Mucosa of stomach (tissue), 1 donor: ENCODE data around the gene RHBDF2.

Experiments used
- H3K27me3 ChIP-seq: one replicate; pipeline ENCODE4 v1.7.0; 2013; ENCODE audit warnings: mild to moderate bottlenecking, low read length; ENCODE audit not compliant: control insufficient read depth, insufficient read depth
- H3K36me3 ChIP-seq: one replicate; pipeline ENCODE4 v1.7.0; 2013; ENCODE audit warnings: low read length; ENCODE audit not compliant: control insufficient read depth, insufficient read depth
- H3K4me1 ChIP-seq: one replicate; pipeline ENCODE4 v1.7.0; 2013; ENCODE audit warnings: mild to moderate bottlenecking, low read length; ENCODE audit not compliant: control insufficient read depth, insufficient read depth
- H3K4me3 ChIP-seq: one replicate; pipeline ENCODE4 v1.7.0; 2013; ENCODE audit warnings: low read length
- H3K9ac ChIP-seq: one replicate; pipeline ENCODE4 v1.7.0; 2013; ENCODE audit warnings: mild to moderate bottlenecking, low read length, moderate library complexity
- H3K9me3 ChIP-seq: one replicate; pipeline ENCODE4 v1.7.0; 2013; ENCODE audit warnings: mild to moderate bottlenecking, low read length, moderate library complexity; ENCODE audit not compliant: control insufficient read depth
- donor health status: Pancreatic carcinoma.

The RHBDF2 gene

GRCh38 chr17:76492123-76492988 lies 8.9 kb downstream of the RHBDF2 start:
- no peak overlapping the region for H3K4me3 ChIP-seq
- H3K36me3 ChIP-seq, result no peaks in the 10 kb centered on the region
- H3K9me3 ChIP-seq, result no peaks in the 10 kb centered on the region
- no peaks in the 10 kb centered on the region for H3K27me3 ChIP-seq
- peaks cover 42% of the 10 kb centered on the region for H3K4me1 ChIP-seq
- peak overlapping the region; percentile 54 for H3K9ac ChIP-seq

GRCh38 chr17:76491271-76492122 lies 9.7 kb downstream of the RHBDF2 start:
- Histone ChIP-seq H3K4me3 (no peak overlapping the region), H3K36me3 (no peaks in the 10 kb centered on the region), H3K9me3 (no peaks in the 10 kb centered on the region), H3K4me1 (peaks cover 42% of the 10 kb centered on the region), H3K9ac (peak overlapping the region; percentile 54), H3K27me3 (no peaks in the 10 kb centered on the region)

GRCh38 chr17:76490112-76490710 lies 11.0 kb downstream of the RHBDF2 start:
- Histone ChIP-seq H3K4me1 (peaks cover 42% of the 10 kb centered on the region), H3K36me3 (no peaks in the 10 kb centered on the region), H3K27me3 (no peaks in the 10 kb centered on the region), H3K9me3 (no peaks in the 10 kb centered on the region), H3K4me3 (no peak overlapping the region), H3K9ac (no peak overlapping the region)

- Histone ChIP-seq H3K36me3 (no peaks in the 10 kb centered on the region), H3K9me3 (no peaks in the 10 kb centered on the region), H3K4me3 (no peak overlapping the region), H3K4me1 (peaks cover 26% of the 10 kb centered on the region), H3K27me3 (no peaks in the 10 kb centered on the region), H3K9ac (no peak overlapping the region)
Measured at GRCh38 chr17:76487451-76488192, 13.6 kb downstream of the RHBDF2 start.

- H3K4me3 ChIP-seq, result no peak overlapping the region
- no peaks in the 10 kb centered on the region for H3K36me3 ChIP-seq
- H3K27me3 ChIP-seq, result no peaks in the 10 kb centered on the region
- H3K4me1 ChIP-seq, result peaks cover 6% of the 10 kb centered on the region
- no peak overlapping the region for H3K9ac ChIP-seq
- no peaks in the 10 kb centered on the region for H3K9me3 ChIP-seq
Measured at GRCh38 chr17:76485569-76485968, 15.7 kb downstream of the RHBDF2 start.

- Histone ChIP-seq H3K9me3 (no peaks in the 10 kb centered on the region), H3K4me1 (no peaks in the 10 kb centered on the region), H3K27me3 (no peaks in the 10 kb centered on the region), H3K9ac (no peak overlapping the region), H3K36me3 (no peaks in the 10 kb centered on the region), H3K4me3 (no peak overlapping the region)
Measured at GRCh38 chr17:76484228-76484725, 16.9 kb downstream of the RHBDF2 start.

GRCh38 chr17:76481071-76481655 lies 20.1 kb downstream of the RHBDF2 start:
- Histone ChIP-seq H3K4me1 (no peaks in the 10 kb centered on the region), H3K9me3 (no peaks in the 10 kb centered on the region), H3K36me3 (no peaks in the 10 kb centered on the region), H3K9ac (no peak overlapping the region), H3K27me3 (no peaks in the 10 kb centered on the region), H3K4me3 (no peak overlapping the region)

GRCh38 chr17:76480632-76481031 lies 20.6 kb downstream of the RHBDF2 start:
- H3K9ac ChIP-seq, result no peak overlapping the region
- H3K36me3 ChIP-seq, result no peaks in the 10 kb centered on the region

GRCh38 chr17:76479515-76480060 lies 21.6 kb downstream of the RHBDF2 start:
- no peaks in the 10 kb centered on the region for H3K36me3 ChIP-seq
- H3K9ac ChIP-seq, result no peak overlapping the region
- no peaks in the 10 kb centered on the region for H3K27me3 ChIP-seq
- no peaks in the 10 kb centered on the region for H3K4me1 ChIP-seq
- no peak overlapping the region for H3K4me3 ChIP-seq
- H3K9me3 ChIP-seq, result no peaks in the 10 kb centered on the region

More at GRCh38 chr17:76480632-76481031, 20.6 kb downstream of the RHBDF2 start:
- Histone ChIP-seq H3K4me3 (no peak overlapping the region), H3K4me1 (no peaks in the 10 kb centered on the region), H3K9me3 (no peaks in the 10 kb centered on the region), H3K27me3 (no peaks in the 10 kb centered on the region)

GRCh38 chr17:76478730-76479514 lies 22.3 kb downstream of the RHBDF2 start:
- no peaks in the 10 kb centered on the region for H3K36me3 ChIP-seq
- H3K4me1 ChIP-seq, result no peaks in the 10 kb centered on the region
- no peaks in the 10 kb centered on the region for H3K27me3 ChIP-seq
- H3K9me3 ChIP-seq, result no peaks in the 10 kb centered on the region
- no peak overlapping the region for H3K4me3 ChIP-seq
- no peak overlapping the region for H3K9ac ChIP-seq
